ENCODE measurements around the gene TNFRSF9.

The TNFRSF9 gene

DNA sequence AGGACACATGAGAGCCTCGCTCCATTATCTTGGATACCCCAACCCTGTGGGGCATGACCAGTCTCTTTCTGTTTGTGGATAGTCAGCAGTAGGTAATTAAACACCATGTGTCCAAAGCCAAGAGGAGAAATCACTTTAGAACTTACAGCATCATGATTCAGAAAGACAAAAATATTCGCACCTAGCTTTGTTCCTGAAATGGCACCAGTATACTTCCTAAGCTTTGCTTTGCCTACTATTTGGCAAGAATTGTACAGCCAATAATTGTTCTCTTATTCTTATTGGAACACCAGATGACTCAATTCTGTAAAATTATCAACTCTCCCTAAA lies 24.2 kb downstream of the TNFRSF9 start:
- no peak for DNase-seq (ENCODE audit: low spot score)

DNA sequence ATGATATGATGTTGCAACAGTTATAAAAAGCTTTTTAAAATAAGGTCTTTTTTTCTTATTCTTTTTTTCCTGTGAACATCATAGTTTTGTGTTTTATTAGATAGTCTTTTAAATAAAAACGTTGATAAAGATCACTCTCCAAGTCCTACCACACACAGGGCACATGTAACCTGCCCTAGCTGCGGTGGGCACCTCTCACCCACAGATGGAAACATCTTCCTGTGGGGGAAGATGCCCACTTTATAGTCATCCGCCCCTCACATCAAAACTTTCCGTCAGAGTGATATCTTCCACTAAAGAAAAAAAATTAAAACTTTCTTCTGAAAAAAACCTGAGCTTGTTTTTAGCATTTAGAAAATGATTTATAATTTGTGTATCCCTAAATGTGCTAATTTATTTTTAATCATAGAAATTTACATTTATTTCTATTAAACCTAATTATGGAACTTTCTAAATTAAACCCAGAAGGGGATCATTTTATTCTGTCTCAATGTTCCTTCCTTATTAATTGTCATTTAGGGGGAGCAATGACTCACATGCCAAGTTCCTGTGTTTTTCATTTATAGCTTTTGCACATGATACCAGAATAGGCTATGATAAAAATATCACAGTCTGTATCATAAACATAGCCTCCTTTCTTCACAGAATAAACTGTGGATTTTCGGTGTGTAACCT lies 24.7 kb downstream of the TNFRSF9 start:
- DNase-seq (ENCODE audit: low spot score): no peak

DNA sequence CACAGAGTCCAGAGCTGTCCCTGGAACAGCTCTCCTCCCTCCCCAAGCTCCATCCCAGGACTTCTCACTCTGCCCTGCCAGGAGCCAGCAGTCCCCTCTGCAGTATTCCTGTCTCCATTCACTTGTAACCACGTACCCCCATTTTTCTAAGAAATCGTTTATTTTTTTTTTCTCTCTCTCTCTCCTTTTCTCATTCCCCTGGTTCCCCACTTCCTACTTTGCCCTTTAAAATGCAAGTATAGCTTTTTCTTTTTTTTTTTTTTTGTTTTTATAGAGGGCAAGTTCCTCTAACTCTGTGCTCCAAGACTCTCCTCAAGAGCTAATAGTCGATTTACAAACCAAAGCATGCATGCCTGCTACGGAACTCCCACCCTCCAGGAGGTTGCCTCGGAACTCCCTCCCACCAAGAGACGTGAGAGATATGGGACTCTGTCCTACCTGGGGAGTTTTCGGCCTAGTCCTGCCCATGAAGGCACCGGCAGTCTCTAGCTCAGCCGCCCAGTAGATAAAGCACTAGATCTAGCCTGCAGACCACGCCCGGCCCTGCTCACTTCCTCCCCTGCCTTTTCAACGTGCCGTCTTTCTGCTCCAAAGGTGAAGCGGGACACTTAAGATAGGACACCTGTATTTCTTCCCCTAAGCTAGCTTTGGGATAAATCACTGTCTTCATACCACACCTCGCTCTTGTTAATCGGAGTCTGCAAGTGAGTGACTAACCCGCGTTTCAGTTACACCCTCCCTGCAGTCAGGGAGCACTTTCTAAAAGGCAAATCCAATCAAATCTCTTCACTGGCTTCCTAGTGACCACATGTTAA lies 27.7 kb downstream of the TNFRSF9 start:
- DNase-seq (ENCODE audit: low spot score): no peak

DNA sequence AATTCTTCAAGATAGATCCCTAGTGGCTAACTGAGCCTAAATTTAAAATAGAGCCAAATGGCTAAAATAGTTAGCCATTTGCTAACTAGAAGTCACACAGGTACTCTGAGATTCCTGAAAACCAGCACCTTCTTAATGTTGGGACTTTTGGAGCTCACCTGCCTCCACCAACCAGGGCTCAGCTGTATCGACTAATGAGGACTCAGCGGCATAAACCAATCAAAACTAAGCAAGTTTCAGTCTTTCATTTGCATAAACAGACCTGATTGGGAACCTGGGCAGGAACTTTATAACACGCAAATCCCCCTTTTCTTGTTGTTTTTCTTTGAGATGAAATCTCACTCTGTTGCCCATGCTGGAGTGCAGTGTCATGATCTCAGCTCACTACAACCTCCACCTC lies 28.5 kb downstream of the TNFRSF9 start:
- DNase-seq (ENCODE audit: low spot score): no peak

DNA sequence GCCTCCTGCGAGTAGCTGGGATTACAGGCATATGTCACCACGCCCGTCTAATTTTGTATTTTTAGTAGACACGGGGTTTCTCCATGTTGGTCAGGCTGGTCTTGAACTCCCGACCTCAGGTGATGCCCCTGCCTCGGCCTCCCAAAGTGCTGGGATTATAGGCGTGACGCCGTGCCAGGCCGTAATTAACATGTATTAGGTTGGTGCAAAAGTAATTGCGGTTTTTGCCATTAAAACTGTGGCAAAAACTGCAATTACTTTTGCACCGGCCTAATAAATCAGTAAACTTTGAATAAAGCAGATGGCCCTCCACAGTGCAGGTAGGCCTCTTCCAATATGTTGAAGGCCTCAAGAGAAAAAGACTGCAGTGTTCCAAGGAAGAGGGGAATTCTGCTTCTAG lies 35.4 kb downstream of the TNFRSF9 start:
- no peak for DNase-seq (ENCODE audit: low spot score)

DNA sequence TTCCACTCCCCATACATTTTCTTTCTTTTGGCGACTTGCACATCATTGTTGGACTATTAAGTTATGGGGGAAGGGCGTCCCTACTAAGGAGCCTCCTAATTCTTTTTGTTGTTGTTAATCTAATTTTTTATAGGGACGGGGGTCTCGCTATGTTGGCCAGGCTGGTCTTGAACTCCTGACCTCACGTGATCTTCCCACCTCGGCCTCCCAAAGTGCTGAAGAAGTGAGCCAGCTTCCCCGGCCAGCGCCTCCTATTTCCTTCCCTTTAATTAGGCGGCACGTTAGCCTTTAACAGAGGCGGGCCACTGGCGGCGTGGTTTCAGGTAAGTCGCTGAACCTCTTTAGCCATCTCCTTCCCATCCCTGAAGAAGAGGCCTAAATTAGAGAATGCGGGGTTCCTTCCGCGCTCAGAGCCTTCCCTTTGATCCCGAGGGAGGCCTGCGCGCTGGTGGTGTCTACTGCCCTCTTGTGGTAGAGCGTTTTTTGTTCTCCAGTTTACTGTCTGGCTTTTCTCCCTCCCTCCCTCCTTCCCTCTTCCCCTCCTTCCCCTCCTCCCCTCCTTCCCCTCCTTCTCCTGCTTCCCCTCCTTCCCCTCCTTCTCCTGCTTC lies 38.1 kb downstream of the TNFRSF9 start:
- DNase-seq (ENCODE audit: low spot score): peak; percentile 83

DNA sequence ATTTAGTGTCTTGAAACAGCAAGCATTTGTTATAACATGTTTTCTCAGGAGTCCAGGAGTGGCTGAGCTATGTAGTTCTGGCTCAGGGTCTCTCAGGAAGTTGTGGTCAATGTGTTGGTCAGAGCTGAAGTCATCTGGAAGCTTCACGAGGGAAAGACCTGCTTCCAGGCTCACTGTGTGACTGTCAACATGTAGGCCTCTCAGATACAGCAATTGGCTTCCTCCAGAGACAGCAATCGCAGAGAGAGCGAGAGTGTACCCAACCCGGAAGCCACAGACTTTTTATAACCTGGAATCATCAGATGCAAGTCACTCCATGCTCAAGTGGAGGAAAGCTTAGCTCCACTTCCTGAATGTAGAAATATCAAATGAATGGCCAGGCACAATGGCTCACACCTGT lies 40.9 kb downstream of the TNFRSF9 start:
- no peak for DNase-seq (ENCODE audit: low spot score)

DNA sequence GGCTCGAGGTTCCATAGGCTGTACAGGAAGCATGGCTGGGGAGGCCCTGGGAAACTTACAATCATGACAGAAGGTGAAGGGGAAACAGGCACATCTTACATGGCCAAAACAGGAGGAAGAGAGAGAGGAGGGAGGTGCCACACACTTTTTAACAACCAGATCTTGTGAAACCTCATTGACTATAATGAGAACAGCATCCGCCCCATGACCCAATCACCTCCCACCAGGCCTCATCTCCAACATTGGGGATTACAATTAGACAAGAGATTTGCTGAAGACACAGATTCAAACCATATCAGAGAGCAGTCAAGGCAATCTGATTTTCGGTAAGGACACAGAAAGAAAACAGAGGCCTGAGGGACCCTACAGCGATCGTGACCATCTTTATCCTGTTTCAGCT lies 41.7 kb downstream of the TNFRSF9 start:
- DNase-seq (ENCODE audit: low spot score): no peak

DNA sequence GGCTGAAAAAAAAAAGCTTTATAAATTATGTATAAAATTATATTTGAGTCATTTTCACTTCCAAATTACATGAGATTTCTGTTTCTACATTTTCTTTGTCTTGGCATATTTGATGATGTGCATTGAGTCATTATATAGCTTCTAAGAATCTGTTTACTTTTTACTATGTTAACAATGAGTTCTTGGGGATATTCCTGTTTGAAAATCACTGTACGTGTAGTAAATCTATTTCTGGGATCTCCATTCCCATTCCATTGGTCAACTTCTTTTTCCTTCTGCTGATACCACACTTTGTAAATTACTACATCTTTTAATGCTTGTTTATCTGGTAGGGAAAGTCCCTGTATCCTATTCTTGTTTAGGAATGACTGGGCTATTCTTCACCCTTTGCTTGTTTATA lies 43.6 kb downstream of the TNFRSF9 start:
- no peak for DNase-seq (ENCODE audit: low spot score)

DNA sequence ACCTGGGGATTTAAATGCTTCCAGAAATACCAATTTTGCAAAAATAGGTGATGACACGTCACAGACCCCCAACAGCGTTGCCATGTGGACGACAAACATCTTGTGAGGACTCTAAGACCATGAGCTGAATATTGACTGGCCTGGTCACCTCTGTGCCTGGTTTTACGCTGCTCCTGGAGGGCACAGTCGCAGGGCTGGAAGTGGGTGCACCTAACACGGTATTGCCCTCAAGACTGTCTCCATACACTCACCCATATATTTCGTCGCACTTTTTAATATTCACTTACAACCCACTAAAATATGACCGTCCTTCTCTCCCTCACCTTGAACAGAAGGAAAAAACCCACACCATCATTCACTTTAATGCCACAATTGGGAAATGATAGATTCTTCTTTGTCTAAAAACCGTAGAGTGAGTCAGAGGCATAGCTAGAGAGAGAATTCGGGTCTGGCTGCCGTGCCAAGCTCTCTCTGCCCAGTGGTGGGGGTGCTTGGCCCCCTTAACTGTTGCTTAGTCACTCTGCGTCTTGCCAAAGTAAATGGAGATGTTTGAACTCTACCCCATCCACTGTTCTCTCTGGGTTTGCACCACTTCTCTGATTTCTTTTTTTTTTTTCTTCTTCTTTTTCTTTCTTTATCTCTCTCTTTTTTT lies 47.0 kb downstream of the TNFRSF9 start:
- no peak for DNase-seq (ENCODE audit: low spot score)

DNA sequence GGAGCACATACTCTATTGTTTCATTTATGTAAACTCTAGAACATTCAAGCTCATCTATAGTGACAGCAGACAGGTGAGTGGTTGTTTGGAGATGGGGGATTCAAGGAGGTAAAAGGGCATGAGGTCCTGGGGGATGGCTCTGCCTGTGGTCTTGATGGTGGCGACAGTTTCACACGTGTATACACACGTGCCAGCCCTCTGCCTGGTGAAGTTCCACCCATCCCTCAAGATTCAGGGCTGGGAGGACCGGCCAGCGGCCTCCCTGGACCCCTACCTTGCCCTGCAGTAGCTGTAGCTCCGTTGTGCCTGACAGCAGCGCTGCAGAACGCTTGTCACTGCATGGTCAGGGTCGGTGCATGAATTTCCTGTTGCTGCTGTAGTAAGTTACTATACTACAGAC lies 48.8 kb downstream of the TNFRSF9 start:
- DNase-seq (ENCODE audit: low spot score): no peak

DNA sequence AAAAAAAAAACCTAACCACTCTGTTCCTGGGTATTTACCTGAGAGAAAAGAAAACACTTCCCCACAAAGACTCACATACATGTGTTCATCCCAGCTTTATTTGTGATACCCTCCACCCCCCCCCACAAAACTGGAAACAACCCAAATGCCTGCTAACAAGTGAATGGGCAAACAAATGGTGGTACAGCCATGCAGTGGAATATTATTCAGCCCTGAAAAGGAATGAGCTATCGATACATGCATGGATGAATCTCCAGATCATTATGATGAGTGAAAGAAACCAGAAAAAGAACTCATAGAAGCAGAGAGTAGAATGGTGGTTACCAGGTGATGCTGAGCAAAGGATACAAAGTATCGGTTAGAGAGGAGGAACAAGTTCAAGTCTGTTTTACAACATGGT lies 49.8 kb downstream of the TNFRSF9 start:
- no peak for DNase-seq (ENCODE audit: low spot score)

DNA sequence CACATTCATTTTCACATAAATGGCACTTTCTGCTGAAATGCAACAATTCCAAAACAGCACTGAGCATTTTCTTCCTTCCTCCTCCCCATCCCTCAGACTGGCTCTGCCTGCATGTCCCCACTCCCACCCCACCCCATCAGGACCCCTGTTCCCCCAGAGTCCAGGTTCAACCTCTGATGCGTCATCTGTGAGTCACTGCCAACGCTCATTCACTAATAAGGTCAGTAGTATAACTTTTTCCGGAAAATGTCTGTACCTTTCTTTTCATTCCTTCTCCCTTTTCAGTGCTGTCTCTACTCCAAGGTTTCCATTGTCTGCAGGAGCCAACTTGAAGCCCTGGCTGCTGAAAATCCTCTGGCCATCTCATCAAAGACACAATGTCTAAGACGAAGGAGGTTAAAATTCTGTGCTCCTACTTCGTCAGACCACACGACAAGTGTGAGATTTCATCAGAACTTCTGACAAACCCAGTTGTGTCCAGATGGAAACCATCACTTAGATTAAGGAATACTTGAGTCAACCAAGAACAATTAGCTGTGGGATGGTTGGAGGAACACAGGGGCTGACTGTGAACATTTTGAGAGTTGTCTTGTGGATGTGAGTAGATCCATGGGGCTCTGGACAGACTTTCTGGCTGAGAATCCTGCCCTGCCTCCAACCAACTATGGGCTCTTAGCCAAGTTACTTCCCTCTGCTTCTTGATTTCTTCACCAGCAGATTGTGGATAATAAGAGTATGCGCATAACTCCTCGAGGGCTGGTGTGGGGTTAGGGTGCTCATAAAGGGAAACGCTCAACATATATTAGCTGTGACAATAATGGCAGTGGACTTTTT lies 52.2 kb downstream of the TNFRSF9 start:
- DNase-seq (ENCODE audit: low spot score): no peak

DNA sequence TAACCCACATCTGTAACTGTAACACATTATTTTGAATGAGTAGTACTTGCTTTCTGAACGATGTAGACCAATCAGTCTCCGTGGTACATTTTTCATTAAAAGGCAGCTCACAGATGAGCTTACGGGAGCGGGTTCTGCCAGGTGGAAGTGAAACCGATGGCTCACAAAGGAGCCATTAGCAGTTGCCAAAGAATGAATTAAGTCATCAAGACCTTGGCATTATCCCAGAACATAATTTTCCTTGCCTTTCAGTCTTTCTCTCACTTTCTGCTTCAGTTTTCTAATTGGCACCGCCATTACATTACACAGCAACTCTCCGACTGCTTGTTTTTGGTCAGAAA lies 54.3 kb downstream of the TNFRSF9 start:
- DNase-seq (ENCODE audit: low spot score): no peak

DNA sequence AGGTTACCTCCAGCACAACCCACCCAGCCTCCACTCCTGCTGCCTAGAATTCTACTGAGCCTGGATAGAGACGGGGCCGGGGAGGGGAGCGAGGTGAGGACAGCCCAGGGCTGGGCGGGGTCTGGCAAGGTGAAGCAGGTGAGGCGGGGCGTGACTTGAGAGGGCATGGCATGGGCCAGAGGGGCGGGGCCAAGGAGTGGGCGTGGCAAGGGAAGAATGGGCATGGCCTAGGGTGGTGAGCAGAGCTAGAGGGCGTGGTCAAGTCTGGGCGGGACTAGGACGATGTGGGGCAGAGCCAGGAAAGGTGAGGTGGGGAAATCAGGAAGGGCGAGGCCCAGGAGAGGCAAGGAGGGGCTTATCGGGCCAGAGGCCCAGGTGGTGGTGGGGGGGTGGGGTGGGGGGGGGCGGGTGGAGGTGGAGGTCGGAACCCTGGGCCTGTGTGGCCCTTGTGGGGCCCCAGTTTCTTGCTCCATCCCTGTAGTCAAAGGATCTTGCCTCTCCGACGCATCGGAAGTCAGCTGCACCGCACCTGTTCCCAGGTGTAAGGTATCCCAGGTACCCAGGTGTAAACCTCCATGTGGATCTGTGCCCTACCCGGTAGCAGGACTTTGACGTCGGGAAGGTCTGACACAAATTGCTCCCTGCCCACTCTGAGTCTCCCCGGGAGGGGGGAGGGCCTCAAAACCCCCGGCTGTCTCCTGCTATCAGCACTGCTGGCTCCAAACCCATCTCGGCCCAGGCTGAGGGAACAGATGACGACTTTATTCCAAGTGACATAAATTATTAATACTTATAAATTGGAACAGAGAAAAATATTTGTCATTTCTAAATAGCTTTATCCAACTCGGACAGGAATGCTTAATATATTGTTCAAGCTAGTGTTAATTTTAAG lies 54.9 kb downstream of the TNFRSF9 start:
- DNase-seq (ENCODE audit: low spot score): no peak

DNA sequence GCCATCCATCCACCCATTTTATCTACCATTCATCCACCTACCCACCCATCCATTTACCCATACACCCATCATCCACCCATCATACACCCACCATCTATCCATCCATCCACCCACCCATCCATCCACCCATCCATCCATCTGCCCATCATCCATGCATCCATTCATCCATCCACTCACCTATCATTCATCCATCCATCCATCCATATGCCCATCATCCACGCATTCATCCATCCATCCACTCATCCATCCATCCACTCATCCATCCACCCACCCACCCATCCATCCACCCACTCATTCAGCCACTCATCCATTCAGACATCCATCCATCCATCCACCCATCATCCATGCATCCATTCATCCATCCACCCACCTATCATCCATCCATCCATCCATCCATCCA lies 55.9 kb downstream of the TNFRSF9 start:
- no peak for DNase-seq (ENCODE audit: low spot score)

DNA sequence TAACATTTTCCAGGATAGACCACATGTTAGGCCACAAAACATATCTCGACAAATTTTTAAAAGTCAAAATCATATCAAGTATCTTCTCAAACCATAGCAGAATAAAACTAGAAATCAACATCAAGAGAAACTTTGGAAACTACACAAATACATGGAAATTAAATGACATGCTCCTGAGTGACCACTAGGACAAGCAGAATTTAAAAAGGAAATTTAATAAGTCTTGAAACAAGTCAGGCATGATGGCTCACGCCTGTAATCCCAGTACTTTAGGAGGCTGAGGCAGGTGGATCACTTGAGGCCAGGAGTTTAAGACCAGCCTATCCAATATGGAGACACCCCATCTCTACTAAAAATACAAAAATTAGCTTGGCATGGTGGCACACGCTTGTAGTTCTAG lies 61.4 kb downstream of the TNFRSF9 start:
- no peak for DNase-seq (ENCODE audit: low spot score)

DNA sequence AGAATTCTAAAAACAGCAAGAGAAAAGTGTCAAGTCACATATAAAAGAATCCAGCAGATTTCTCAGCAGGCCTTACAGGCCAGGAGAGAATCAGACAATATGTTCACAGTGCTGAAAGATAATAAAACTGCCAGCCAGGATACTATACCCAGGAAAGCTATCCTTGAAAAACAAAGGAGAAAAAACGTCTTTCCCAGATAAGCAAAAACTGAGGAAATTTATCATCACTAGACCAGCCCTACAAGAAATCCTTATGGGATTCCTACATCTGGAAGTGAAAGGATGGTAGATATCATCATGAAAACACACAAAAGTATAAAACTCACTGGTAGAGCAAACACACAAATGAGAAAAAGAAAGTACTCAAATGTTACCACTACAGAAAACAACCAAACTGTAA lies 62.6 kb downstream of the TNFRSF9 start:
- no peak for DNase-seq (ENCODE audit: low spot score)

DNA sequence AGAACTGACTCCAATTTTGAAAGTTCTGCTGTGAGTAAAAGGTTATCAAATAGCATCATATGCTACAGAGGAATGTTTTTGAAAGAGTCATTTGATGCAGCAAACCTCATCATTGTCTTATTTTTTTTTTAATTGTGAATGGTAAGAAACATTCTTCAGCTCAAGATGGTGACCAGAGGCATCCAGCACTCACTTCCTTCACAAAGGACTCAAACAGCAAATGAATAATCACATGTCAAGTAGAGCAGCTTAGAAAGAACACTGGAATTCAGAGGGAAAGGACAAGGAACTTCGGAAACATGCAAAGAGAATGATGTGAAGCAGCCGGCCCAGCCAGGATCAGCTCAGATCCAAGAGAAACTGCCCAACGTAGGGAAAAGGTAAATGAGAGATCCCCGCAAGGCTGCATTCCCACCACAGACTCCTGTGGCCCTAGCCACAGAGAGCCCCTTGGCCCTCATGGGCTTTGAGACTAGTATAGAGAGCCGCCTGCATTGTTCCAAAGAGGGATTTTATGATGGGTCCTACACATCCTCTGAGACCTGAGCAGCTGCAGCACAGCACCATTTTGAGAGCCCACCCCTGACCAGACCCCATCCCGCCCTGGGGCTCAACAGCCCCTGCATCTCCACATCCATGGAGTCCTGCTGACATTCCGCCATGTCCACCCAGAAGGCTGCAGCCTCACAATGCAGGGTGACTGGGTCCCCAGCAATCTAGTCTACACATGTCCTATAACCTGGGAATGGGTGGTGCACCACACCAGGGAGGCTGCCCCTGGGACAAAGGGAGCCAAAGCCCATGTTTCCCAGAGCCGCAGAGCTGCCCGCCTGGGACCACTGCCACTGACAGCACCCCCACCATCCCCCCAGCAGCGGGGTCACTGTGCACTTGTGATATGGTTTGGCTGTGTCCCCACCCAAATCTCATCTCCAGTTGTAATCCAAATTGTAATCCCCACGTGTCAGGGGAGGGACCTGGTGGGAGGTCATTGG lies 66.5 kb downstream of the TNFRSF9 start:
- no peak for DNase-seq (ENCODE audit: low spot score)

DNA sequence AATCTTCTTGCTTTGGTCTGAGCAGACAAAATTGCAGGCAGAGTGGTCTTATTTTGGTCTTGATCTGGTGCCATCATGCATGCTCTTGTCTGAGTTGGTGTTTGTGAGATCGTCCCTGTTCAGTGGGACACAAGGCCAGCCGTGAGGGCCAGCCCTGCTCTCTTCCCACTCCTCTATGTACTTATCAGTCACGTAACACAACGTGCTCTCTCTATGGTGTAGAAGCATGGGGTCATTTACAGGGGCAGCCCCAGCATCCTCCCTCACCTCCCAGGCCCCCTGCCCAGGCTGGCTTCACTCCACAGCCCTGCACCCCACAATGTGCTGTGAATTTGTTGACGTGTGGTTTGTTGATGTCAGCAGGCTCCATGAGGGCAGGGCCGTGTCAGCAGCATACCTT lies 69.5 kb downstream of the TNFRSF9 start:
- DNase-seq (ENCODE audit: low spot score): no peak
